ENCODE data around the gene LPXN.

The LPXN gene

GRCh38 chr11:58511636-58512035 is 64.0 kb downstream of the LPXN start:
- no peak for DNase-seq

- no peak for DNase-seq
These were observed 65.9 kb downstream of the LPXN start for GRCh38 chr11:58509748-58510147.

GRCh38 chr11:58508814-58509213 is 66.8 kb downstream of the LPXN start:
- no peak for DNase-seq

- DNase-seq = no peak
These were observed 67.7 kb downstream of the LPXN start, which contains the start of gene OR5B21 for GRCh38 chr11:58508005-58508404. Gene OR5B21, minus strand, starts transcription at chr11:58508105. Its CDS starts 0 bp downstream, at chr11:58508105.

GRCh38 chr11:58507355-58507754 is 68.3 kb downstream of the LPXN start:
- DNase-seq = no peak

- DNase-seq = no peak
These were observed 68.7 kb downstream of the LPXN start for GRCh38 chr11:58506935-58507334.

- DNase-seq = no peak
These were observed 69.8 kb downstream of the LPXN start for GRCh38 chr11:58505849-58506248.

GRCh38 chr11:58504232-58504631 is 71.4 kb downstream of the LPXN start:
- DNase-seq = no peak

- no peak for DNase-seq
These were observed 72.2 kb downstream of the LPXN start for GRCh38 chr11:58503361-58503856.

GRCh38 chr11:58502004-58502403 is 73.7 kb downstream of the LPXN start:
- no peak for DNase-seq

- DNase-seq = no peak
These were observed 77.2 kb downstream of the LPXN start for GRCh38 chr11:58498464-58498863.

- no peak for DNase-seq
These were observed 77.7 kb downstream of the LPXN start for GRCh38 chr11:58497951-58498350.

- no peak for DNase-seq
These were observed 79.8 kb downstream of the LPXN start for GRCh38 chr11:58495906-58496305.

GRCh38 chr11:58494101-58494500 is 81.6 kb downstream of the LPXN start:
- DNase-seq = no peak

GRCh38 chr11:58493676-58494075 is 82.0 kb downstream of the LPXN start:
- DNase-seq = no peak

- no peak for DNase-seq
These were observed 84.8 kb downstream of the LPXN start for GRCh38 chr11:58490827-58491226.

GRCh38 chr11:58487170-58487569 is 88.5 kb downstream of the LPXN start:
- DNase-seq = no peak

GRCh38 chr11:58485961-58486360 is 89.7 kb downstream of the LPXN start:
- no peak for DNase-seq
